ENCODE results near the gene ZNF618. TPM values are rescaled to one million over a fixed set of nuclear protein-coding genes. Genes with fewer than 3 reads are reported as not detected.

ZNF618 gene
- total RNA-seq, 1 donor from 2014 or later: 3.9 TPM

DNA sequence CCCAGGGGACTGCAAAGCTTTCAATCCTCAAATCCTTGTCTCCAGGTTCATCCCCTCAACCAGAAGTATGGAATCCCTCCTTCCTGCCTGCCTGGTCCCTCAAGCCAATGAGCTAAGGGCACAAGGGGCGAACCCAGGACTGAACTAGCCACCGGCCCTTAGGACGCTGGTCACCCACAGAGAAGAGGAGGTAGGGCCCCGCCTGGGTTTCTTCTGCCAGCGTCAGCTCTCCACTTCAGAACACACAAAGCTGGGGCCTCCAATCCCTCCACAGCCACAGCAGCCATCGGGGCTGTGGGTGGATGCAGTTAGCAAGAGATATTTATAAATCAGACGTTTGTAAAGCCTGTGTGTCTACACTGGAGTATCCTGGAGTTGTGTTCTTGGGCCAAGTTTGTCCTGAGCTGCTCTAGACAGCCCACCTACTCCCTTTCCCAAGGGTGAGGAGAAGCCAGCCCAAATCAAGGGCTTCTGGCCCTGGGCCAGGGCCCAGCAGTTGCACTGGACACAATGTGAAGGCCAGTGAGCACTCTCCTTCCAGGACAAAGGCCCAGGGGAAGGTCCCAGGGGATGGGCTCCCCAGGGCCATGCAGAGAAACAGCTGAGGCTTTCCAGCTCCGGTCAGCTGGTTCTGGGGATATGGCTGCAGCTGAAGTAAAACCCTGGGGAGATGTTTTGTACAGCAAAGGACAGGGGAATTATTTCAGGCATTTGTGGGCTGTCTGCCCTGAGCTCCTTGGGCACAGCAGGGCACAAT, 183.1 kb downstream of the ZNF618 start:
- no peak overlapping the region for H3K4me3 ChIP-seq (ENCODE audit: low read depth, low read length)
- TF ChIP-seq, protein P1, sequence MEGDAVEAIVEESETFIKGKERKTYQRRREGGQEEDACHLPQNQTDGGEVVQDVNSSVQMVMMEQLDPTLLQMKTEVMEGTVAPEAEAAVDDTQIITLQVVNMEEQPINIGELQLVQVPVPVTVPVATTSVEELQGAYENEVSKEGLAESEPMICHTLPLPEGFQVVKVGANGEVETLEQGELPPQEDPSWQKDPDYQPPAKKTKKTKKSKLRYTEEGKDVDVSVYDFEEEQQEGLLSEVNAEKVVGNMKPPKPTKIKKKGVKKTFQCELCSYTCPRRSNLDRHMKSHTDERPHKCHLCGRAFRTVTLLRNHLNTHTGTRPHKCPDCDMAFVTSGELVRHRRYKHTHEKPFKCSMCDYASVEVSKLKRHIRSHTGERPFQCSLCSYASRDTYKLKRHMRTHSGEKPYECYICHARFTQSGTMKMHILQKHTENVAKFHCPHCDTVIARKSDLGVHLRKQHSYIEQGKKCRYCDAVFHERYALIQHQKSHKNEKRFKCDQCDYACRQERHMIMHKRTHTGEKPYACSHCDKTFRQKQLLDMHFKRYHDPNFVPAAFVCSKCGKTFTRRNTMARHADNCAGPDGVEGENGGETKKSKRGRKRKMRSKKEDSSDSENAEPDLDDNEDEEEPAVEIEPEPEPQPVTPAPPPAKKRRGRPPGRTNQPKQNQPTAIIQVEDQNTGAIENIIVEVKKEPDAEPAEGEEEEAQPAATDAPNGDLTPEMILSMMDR (conservative IDR thresholded peaks at IDR 0.05; ENCODE audit: low read depth, low read length): no peak
- DNase-seq (ENCODE audit: low read depth): no peak

DNA sequence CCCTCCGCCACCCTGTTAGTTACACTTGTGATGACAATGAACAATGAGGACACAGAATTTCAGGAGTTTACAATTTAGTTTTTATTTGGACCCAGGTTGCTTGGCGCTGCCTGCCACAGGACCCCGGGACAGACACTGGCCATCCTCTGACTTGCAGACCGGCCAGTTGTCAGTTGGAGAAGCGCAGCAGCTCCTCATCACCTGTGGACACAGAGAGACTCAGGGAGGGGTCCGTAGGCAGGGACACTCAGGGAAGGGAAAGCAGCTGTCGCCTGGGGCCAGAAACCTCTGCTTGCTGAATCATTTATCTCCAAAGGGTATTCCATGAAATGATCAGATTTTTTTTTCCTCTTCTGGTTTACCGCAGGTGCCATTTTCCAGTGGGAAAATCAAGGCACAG, 184.0 kb downstream of the ZNF618 start:
- no peak for DNase-seq (ENCODE audit: low read depth)
- TF ChIP-seq, protein P1 (conservative IDR thresholded peaks at IDR 0.05; ENCODE audit: low read depth, low read length): no peak
- H3K4me3 ChIP-seq (ENCODE audit: low read depth, low read length): no peak overlapping the region

DNA sequence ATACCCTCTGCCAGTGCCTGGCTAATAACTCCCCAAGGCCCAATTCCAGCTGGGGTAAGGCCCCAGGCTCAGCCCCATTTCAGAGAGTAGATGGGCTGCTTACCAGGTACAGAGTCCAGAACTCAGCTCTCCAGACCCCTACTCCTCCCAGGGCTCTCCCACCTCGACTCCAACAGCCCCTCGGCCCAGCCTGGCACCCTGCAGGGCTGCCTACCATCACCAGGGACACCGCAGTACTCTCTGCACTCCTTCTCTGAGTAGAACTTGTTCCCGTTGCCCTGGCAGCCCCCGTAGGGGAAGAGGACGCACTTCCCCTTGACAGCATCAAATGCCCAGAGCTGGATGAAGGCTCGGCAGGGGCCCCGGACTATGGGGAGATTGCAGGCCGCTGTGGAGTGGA, 184.6 kb downstream of the ZNF618 start:
- DNase-seq (ENCODE audit: low read depth): no peak
- no peak overlapping the region for H3K4me3 ChIP-seq (ENCODE audit: low read depth, low read length)
- TF ChIP-seq, protein P1 (conservative IDR thresholded peaks at IDR 0.05; ENCODE audit: low read depth, low read length): no peak

DNA sequence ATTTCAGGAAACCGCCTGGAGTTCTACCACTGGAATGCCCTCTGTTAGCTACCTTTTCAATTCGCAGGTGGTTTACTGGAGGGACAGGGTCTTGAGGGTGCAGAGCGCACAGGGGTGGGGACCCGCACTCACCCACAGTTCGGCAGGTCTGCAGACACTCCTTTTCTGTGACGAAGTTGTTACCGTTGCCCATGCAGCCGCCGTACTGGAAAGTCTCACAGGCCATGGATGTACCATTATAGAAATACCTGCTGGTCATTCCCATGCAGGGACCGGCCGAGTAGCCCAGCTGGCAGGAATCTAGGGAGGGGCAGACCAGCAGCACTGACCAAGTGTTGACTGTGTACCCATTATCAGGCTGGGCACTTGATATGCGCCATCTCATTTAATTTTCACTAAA, 185.2 kb downstream of the ZNF618 start:
- H3K4me3 ChIP-seq (ENCODE audit: low read depth, low read length): no peak overlapping the region
- no peak for DNase-seq (ENCODE audit: low read depth)
- TF ChIP-seq, protein P1 (conservative IDR thresholded peaks at IDR 0.05; ENCODE audit: low read depth, low read length): no peak

DNA sequence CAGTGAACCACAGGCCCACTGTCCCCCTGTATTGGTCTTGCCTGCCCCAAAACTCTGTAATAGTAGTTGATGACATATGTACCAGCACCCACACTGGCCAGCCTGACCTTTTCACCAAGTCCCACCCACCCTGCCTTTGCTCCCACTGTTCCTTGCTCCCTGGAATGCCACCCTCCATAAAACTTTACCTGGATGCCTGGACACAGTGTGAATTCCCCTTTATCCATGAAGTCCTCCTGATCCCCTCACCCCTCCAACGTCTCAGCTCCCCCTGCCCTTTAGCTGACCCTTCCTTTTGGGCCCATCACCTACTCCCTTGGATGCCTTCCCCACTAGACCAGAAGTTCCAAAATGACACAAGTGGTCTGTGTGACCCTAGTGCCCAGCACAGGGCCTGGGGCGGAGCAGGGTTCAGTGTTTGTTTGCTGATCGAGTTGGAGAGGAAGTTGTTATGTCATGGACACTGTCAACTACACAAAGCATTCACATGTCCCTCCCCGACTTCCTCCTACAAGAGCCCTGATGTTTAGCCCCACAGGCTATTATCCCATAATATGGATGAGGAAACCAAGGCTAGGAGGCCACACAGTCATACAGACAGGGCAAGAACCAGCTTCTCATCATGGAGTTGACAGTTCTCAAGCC, 185.8 kb downstream of the ZNF618 start:
- DNase-seq (ENCODE audit: low read depth): no peak
- H3K4me3 ChIP-seq (ENCODE audit: low read depth, low read length): no peak overlapping the region
- TF ChIP-seq, protein P1 (conservative IDR thresholded peaks at IDR 0.05; ENCODE audit: low read depth, low read length): no peak

DNA sequence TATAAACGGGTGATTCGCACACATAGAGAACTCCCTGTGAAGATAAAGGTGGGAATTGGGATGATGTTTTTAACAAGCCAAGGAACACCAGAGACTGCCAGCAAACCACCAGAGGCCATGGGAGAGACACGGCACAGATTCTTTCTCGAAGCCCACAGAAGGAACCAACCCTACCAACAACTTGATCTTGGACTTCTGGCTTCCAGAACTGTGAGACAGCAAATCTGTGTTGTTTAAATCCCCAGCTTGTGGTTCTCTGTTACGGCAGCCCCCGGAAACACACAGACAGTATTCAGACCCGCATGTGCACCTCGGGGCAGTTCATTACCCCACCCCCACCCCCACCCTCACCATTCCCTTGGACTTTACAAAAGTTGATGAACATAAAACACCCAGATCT, 189.2 kb downstream of the ZNF618 start:
- DNase-seq (ENCODE audit: low read depth): no peak
- H3K4me3 ChIP-seq (ENCODE audit: low read depth, low read length): no peak overlapping the region
- TF ChIP-seq, protein P1 (conservative IDR thresholded peaks at IDR 0.05; ENCODE audit: low read depth, low read length): no peak

All from epithelial cell of proximal tubule (primary cell).